DMS114 treated with DMSO at 0.1 percent for 48 hours (cell line): ENCODE measurements around the gene SLAMF8.

Experiments
- DNase-seq: peaks from one replicate; lab custom pipeline; 2025; ENCODE audit not compliant: unreplicated experiment; lab: John Stamatoyannopoulos, UW

The SLAMF8 gene

GRCh38 chr1:159826441-159827101, at the start of gene SLAMF8:
Gene SLAMF8 (plus strand): TSS chr1:159826873. CDS start chr1:159826899, 26 bp downstream.
- DNase-seq = no peak

DNA sequence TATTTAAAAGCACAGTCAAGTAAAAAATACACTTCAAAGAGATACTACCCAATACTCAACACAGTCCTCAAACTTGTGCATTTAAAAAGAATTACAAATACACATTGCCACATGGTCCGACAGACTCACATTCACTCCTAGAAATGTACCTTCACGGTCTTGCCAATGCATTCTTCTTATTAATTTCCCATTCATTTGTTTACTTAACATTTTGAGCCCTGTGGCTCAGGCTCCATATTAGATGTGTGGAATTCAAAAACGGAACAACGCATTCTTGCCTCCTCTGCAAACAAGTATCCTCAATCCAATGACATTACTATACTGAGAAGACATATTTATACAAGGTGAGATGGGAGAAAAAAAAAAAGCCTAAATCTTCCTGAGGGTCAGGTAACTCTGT, 48.4 kb upstream of the SLAMF8 start:
- DNase-seq = no peak

DNA sequence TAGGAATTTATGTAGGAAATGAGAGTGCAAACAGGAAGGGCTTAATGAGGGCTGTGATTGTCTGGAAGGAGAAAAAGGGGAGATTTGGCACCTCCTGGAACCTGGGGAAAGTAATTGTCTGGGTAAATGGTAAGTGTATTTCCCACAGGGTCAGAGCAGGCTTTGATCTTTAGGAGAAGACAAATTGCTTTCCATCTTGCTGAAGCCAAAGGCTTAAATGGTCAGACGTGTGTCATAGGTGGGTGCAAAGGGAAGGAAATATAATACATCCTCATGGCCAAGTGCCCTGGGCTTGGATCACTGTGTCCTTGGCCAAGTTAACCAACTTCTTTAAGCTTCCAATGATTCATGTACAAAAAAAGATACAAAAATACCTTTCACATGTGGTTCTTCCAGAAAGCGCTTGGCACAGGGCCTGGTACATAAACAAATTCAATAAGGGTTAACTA, 47.2 kb upstream of the SLAMF8 start:
- no peak for DNase-seq

DNA sequence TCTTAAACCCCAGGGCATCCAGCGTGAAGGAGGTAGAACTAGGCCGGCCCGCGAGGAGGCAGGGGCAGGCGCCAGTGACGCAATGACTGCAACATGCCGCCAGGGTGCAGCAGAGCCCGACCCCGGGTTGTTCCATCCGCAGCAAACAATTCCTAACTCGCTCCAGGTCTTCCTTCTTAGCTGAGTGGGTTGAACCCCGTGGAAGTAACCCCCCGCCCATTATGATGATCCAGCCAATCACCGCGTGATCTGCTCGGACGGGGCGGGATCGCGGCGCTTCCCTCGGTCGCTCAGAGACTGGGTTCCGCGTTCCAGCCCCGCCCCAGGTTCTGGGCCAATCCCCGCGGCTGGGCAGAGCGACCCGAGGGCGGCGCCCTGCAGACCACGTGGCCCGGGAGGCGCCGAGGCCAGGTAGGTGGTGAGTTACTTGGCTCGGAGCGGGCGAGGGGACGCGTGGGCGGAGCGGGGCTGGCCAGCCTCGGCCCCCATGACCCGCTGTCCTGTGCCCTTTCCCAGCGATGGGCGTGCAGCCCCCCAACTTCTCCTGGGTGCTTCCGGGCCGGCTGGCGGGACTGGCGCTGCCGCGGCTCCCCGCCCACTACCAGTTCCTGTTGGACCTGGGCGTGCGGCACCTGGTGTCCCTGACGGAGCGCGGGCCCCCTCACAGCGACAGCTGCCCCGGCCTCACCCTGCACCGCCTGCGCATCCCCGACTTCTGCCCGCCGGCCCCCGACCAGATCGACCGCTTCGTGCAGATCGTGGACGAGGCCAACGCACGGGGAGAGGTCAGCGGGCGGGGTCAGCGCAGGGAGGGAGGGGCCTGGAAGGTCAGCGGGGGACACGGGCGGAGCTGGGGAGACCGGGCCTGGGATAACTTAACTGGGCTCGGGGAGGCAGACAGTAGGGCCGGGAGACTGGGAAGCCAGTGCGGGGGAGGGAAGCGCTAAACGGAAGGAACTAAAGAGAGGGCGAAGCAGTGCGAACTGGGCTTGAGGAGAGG, 45.8 kb upstream of the SLAMF8 start, which contains the start of gene DUSP23:
Gene DUSP23 (plus strand): TSS at position 380 of the 1,000 bp plus-strand sequence. CDS start 139 bp downstream, at position 519.
- DNase-seq = peak; percentile 98

DNA sequence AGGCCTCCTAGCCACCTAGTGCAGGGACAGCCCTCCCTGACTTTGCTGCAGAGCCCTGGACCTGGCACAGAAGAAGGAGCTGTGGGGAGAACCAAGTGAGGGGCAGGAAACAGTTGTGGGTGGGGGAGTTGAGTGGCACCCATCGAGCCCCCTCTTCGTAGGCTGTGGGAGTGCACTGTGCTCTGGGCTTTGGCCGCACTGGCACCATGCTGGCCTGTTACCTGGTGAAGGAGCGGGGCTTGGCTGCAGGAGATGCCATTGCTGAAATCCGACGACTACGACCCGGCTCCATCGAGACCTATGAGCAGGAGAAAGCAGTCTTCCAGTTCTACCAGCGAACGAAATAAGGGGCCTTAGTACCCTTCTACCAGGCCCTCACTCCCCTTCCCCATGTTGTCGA, 44.7 kb upstream of the SLAMF8 start:
- no peak for DNase-seq

- DNase-seq = no peak
Observed at GRCh38 chr1:159783724-159784123, 42.9 kb upstream of the SLAMF8 start.

GRCh38 chr1:159786465-159786864, 40.2 kb upstream of the SLAMF8 start:
- no peak for DNase-seq

DNA sequence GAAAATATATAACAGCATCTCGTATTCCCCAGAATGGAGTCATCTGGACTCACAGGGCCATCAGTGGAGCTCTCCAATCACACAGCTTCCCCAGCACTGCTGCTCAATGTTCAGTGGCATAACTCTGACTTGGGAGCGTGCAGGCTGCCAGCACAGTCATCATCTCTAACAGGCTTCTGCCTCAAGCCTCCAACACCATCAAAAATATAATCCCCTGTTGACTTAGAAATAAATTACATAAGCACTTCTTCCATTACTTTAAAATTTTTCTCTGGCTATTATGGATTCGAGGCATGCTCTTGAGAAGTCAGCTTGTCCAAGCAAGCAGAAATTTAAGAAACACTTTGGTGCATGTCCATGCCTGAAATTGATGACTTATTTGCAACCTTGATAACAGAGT, 39.7 kb upstream of the SLAMF8 start:
- DNase-seq = no peak

GRCh38 chr1:159790237-159790917, 36.3 kb upstream of the SLAMF8 start:
- no peak for DNase-seq

- no peak for DNase-seq
Observed at GRCh38 chr1:159791031-159791430, 35.6 kb upstream of the SLAMF8 start.

DNA sequence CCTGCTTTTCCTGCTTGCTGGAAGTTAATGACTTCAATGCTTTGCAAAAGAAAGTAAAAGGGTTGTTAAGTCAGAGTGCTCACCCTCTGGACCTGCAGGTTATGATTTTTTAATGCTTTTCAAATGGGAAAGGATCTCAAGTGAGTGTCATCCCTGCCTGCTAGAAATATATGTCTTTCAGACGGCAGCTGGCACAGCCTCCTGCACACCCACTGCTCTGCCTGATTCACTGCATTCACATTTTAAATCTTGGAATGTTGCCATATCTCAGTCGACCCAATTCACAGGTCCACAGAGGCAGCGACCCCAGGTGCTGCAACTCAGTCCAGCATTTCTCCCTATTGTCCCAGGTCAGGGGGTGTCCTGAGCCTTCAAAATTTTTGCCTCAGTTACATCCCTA, 35.2 kb upstream of the SLAMF8 start:
- DNase-seq = no peak

- no peak for DNase-seq
Observed at GRCh38 chr1:159795534-159795933, 31.1 kb upstream of the SLAMF8 start.

GRCh38 chr1:159798893-159799292, 27.8 kb upstream of the SLAMF8 start:
- DNase-seq = peak; percentile 85

DNA sequence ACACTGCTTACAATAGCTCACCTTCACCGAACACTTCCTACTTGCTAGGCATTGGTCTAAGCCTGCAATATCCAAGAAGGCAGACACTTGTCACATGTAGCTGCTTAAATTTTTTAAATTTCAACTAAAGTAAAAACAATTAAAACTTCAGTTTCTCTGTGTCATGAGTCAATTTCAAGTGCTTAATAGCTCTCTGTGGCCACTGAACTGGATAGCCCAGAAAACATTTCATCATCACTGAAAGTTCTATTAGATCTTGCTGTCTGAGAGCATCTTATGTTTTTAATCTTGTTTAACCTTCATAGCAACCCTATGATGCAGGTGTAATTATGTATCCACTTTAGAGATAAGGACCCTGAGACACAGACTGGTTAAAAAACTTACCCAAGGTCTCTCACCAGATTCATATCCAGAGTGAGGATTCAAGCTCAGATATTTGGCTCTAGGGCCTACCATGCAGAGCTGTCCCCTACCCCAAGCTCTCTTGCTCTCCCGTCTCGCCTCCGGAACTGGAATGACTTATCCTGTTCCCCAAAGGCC, 27.2 kb upstream of the SLAMF8 start:
- no peak for DNase-seq

- no peak for DNase-seq
Observed at GRCh38 chr1:159800177-159800930, 26.3 kb upstream of the SLAMF8 start.

GRCh38 chr1:159802111-159802510, 24.6 kb upstream of the SLAMF8 start, which contains the start of gene FCRL6:
Gene FCRL6 (plus strand): TSS chr1:159802360. CDS start chr1:159802425, 65 bp downstream.
- DNase-seq = no peak

- no peak for DNase-seq
Observed at GRCh38 chr1:159803956-159804689, 22.6 kb upstream of the SLAMF8 start.

- DNase-seq = no peak
Observed at GRCh38 chr1:159804924-159805323, 21.7 kb upstream of the SLAMF8 start.

GRCh38 chr1:159815926-159816325, 10.7 kb upstream of the SLAMF8 start:
- DNase-seq = no peak
